ENCODE data around the gene PPFIBP1. TPM values are rescaled to one million over a fixed set of nuclear protein-coding genes. Genes with fewer than 3 reads are reported as not detected.
A peak's percentile ranks its signal among the peaks of the same experiment; 100 is the strongest.

PPFIBP1 gene
- total RNA-seq, 1 donor from 2014 or later = 31.1 TPM

- DNase-seq (ENCODE audit: low read depth) = no peak
- no peaks in the 10 kb centered on the region for H3K36me3 ChIP-seq (ENCODE audit: control insufficient read depth, insufficient read depth, low read length)
- no peaks in the 10 kb centered on the region for H3K27me3 ChIP-seq (ENCODE audit: control insufficient read depth, insufficient read depth, low read length)
- FAIRE-seq = no peak
- TF ChIP-seq CTCF (IDR thresholded peaks at IDR 0.05; ENCODE audit: insufficient read depth, low read length, severe bottlenecking) = no peak
- no peak overlapping the region for H3K4me3 ChIP-seq (ENCODE audit: low read depth, low read length)
Measured at GRCh38 chr12:27545665-27546064, 21.7 kb downstream of the PPFIBP1 start.

- no peak for TF ChIP-seq CTCF (IDR thresholded peaks at IDR 0.05; ENCODE audit: insufficient read depth, low read length, severe bottlenecking)
- Histone ChIP-seq H3K27me3 (ENCODE audit: control insufficient read depth, insufficient read depth, low read length) (no peaks in the 10 kb centered on the region), H3K36me3 (ENCODE audit: control insufficient read depth, insufficient read depth, low read length) (peaks cover 3% of the 10 kb centered on the region), H3K4me3 (ENCODE audit: low read depth, low read length) (no peak overlapping the region)
- DNase-seq (ENCODE audit: low read depth) = no peak
- FAIRE-seq = no peak
Measured at GRCh38 chr12:27547592-27547991, 23.6 kb downstream of the PPFIBP1 start.

- H3K4me3 ChIP-seq (ENCODE audit: low read depth, low read length) = no peak overlapping the region
- no peak for TF ChIP-seq CTCF (IDR thresholded peaks at IDR 0.05; ENCODE audit: insufficient read depth, low read length, severe bottlenecking)
- no peaks in the 10 kb centered on the region for H3K27me3 ChIP-seq (ENCODE audit: control insufficient read depth, insufficient read depth, low read length)
- FAIRE-seq (no peak), DNase-seq (ENCODE audit: low read depth) (no peak)
- peaks cover 5% of the 10 kb centered on the region for H3K36me3 ChIP-seq (ENCODE audit: control insufficient read depth, insufficient read depth, low read length)
Measured at GRCh38 chr12:27548301-27549199, 24.5 kb downstream of the PPFIBP1 start.

GRCh38 chr12:27549236-27549800 lies 25.3 kb downstream of the PPFIBP1 start:
- peaks cover 5% of the 10 kb centered on the region for H3K36me3 ChIP-seq (ENCODE audit: control insufficient read depth, insufficient read depth, low read length)
- DNase-seq (ENCODE audit: low read depth) (peak; percentile 98), FAIRE-seq (no peak)
- H3K4me3 ChIP-seq (ENCODE audit: low read depth, low read length) = peak overlapping the region; percentile 8
- TF ChIP-seq CTCF (IDR thresholded peaks at IDR 0.05; ENCODE audit: insufficient read depth, low read length, severe bottlenecking) = no peak
- H3K27me3 ChIP-seq (ENCODE audit: control insufficient read depth, insufficient read depth, low read length) = no peaks in the 10 kb centered on the region

- peak overlapping the region; percentile 8 for H3K4me3 ChIP-seq (ENCODE audit: low read depth, low read length)
- DNase-seq (ENCODE audit: low read depth) (peak; percentile 95), FAIRE-seq (no peak)
- peaks cover 5% of the 10 kb centered on the region for H3K36me3 ChIP-seq (ENCODE audit: control insufficient read depth, insufficient read depth, low read length)
- TF ChIP-seq CTCF (IDR thresholded peaks at IDR 0.05; ENCODE audit: insufficient read depth, low read length, severe bottlenecking) = no peak
- no peaks in the 10 kb centered on the region for H3K27me3 ChIP-seq (ENCODE audit: control insufficient read depth, insufficient read depth, low read length)
Measured at GRCh38 chr12:27549801-27550652, 26.0 kb downstream of the PPFIBP1 start.

All from bronchial epithelial cell (primary cell).